ENCODE results near the gene KRTAP13-2.

Gene KRTAP13-2

DNA sequence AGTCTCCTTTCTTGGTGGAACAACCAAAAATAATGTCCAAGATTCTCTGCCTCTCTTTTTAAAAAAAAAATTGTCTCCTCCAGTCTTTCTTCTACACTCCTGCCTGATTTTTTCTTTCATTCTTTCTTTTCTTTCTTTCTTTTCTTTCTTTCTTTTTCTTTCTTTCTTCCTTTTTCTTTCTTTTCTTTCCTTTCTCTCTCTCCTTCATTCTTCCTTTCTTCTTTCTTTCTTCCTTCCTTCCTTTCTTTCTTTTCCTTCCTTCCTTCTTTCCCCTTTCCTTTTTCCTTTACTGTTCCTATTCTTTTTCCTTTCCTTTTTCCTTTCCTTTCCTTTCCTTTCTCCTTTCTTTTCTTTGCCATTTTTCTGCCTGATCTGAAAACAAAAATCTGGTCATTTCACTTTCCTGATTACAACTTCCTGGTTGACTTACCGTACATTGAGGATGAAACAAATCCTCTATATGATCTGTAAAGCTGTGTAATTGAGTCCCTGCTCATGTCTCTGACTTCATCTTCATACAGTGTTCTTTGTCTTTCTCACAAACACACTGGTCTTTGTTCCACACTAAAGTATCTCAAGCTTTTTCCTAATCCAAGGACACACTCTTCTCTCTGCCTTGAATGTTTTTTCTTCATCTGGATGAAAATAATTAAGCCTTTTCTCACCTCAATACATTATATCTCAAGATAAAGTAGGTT is 17.6 kb downstream of the KRTAP13-2 start:
- H3K27ac ChIP-seq, result no peak overlapping the region
- TF ChIP-seq, protein P1, sequence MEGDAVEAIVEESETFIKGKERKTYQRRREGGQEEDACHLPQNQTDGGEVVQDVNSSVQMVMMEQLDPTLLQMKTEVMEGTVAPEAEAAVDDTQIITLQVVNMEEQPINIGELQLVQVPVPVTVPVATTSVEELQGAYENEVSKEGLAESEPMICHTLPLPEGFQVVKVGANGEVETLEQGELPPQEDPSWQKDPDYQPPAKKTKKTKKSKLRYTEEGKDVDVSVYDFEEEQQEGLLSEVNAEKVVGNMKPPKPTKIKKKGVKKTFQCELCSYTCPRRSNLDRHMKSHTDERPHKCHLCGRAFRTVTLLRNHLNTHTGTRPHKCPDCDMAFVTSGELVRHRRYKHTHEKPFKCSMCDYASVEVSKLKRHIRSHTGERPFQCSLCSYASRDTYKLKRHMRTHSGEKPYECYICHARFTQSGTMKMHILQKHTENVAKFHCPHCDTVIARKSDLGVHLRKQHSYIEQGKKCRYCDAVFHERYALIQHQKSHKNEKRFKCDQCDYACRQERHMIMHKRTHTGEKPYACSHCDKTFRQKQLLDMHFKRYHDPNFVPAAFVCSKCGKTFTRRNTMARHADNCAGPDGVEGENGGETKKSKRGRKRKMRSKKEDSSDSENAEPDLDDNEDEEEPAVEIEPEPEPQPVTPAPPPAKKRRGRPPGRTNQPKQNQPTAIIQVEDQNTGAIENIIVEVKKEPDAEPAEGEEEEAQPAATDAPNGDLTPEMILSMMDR (IDR thresholded peaks at IDR 0.05), result no peak
- no peak for TF ChIP-seq ZFX (IDR thresholded peaks at IDR 0.05; ENCODE audit: borderline replicate concordance)

GRCh38 chr21:30351534-30351933 is 20.5 kb downstream of the KRTAP13-2 start:
- TF ChIP-seq, protein P1 (IDR thresholded peaks at IDR 0.05), result no peak
- no peak for TF ChIP-seq ZFX (IDR thresholded peaks at IDR 0.05; ENCODE audit: borderline replicate concordance)
- H3K27ac ChIP-seq, result no peak overlapping the region

DNA sequence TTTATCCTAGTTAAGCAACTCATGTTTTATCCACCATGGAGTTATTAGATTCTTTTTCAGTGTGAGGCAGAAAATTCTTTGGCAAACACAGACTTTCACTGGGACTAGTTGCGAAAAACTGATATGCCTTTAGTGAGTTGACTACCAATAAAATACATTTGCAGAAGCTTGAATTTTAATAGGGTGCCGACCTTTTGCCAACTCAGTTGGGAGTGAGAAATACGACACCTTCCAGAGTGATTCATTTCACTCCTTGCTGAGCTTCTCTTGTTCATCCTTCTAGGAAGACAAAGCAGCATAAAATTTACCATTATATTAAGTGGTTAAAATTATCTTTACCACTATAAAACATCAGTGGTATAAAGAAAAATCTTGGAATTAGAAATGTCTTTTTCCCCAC is 22.5 kb downstream of the KRTAP13-2 start:
- H3K27ac ChIP-seq, result no peak overlapping the region
- TF ChIP-seq, protein P1 (IDR thresholded peaks at IDR 0.05), result no peak
- TF ChIP-seq ZFX (IDR thresholded peaks at IDR 0.05; ENCODE audit: borderline replicate concordance), result no peak

- TF ChIP-seq, protein P1 (IDR thresholded peaks at IDR 0.05), result no peak
- no peak for TF ChIP-seq ZFX (IDR thresholded peaks at IDR 0.05; ENCODE audit: borderline replicate concordance)
- no peak within 1 kb of the TSS for H3K27ac ChIP-seq
Measured at GRCh38 chr21:30348506-30348905, 23.6 kb downstream of the KRTAP13-2 start, which contains the start of gene KRTAP23-1. TSS of gene KRTAP23-1 (minus strand) at chr21:30348606. CDS start at chr21:30348606, 0 bp downstream.

GRCh38 chr21:30345014-30345413 is 27.1 kb downstream of the KRTAP13-2 start:
- no peak overlapping the region for H3K27ac ChIP-seq
- TF ChIP-seq ZFX (IDR thresholded peaks at IDR 0.05; ENCODE audit: borderline replicate concordance), result no peak
- TF ChIP-seq, protein P1 (IDR thresholded peaks at IDR 0.05), result no peak

- no peak for TF ChIP-seq ZFX (IDR thresholded peaks at IDR 0.05; ENCODE audit: borderline replicate concordance)
- TF ChIP-seq, protein P1 (IDR thresholded peaks at IDR 0.05), result peak; percentile 85
- H3K27ac ChIP-seq, result no peak overlapping the region
Measured at GRCh38 chr21:30340714-30341573, 31.1 kb downstream of the KRTAP13-2 start.

DNA sequence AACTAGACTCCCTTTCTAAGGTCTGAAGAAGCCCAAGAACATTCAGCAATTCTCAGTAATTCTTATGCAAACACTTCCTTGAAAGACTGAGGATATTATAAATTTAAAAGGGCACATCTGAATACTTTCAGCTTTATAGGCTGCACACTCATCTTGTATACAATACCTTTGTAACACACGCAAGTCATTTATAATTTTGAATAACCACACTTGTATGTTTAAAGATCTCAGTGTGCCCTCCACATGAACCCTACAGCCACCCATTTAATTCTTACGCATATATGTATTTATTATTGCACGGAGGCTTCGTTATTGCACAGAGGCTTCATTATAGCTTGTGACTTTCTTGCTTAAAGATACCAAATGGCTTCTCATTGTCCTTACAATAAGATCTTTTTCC is 33.4 kb downstream of the KRTAP13-2 start:
- TF ChIP-seq ZFX (IDR thresholded peaks at IDR 0.05; ENCODE audit: borderline replicate concordance), result no peak
- TF ChIP-seq, protein P1 (IDR thresholded peaks at IDR 0.05), result no peak
- no peak overlapping the region for H3K27ac ChIP-seq
